Hepatocyte (in vitro differentiated cells): ENCODE results near the gene FCER2. TPM values are rescaled to one million over a fixed set of nuclear protein-coding genes. Genes with fewer than 3 reads are reported as not detected.

ENCODE experiments used
- DNase-seq: peaks from one replicate; pipeline ENCODE4 v3.0.0-alpha.2; 2016; ENCODE audit warnings: low spot score
- H2AFZ ChIP-seq: fragments of 200-600 bp; sonication (generic); 2 replicates; pipeline ENCODE4 v1.6.0; 2016; ENCODE audit warnings: antibody characterized with exemption, mild to moderate bottlenecking
- H3K27ac ChIP-seq: fragments of 200-600 bp; sonication (generic); 2 replicates; pipeline ENCODE4 v1.5.1; 2016; ENCODE audit warnings: mild to moderate bottlenecking
- H3K27me3 ChIP-seq: fragments of 200-600 bp; sonication (generic); 2 replicates; pipeline ENCODE4 v1.6.1; 2016
- H3K36me3 ChIP-seq: fragments of 200-600 bp; sonication (generic); replicated peaks from 2 replicates; pipeline ENCODE4 v1.5.1; 2016; ENCODE audit warnings: low read depth; ENCODE audit not compliant: insufficient read depth
- H3K4me1 ChIP-seq: fragments of 200-600 bp; sonication (generic); 2 replicates; pipeline ENCODE4 v1.5.1; 2016; ENCODE audit warnings: mild to moderate bottlenecking, moderate library complexity; ENCODE audit not compliant: insufficient read depth
- H3K4me2 ChIP-seq: fragments of 200-600 bp; sonication (generic); 2 replicates; pipeline ENCODE4 v1.6.0; 2016
- H3K4me3 ChIP-seq: fragments of 200-600 bp; sonication (generic); 2 replicates; pipeline ENCODE4 v1.5.1; 2016; ENCODE audit warnings: mild to moderate bottlenecking
- H3K79me2 ChIP-seq: fragments of 200-600 bp; sonication (generic); 2 replicates; pipeline ENCODE4 v1.6.0; 2017; ENCODE audit warnings: mild to moderate bottlenecking
- H3K9me2 ChIP-seq: fragments of 200-600 bp; sonication (generic); replicated peaks from 2 replicates; pipeline ENCODE4 v1.6.0; 2017; ENCODE audit warnings: mild to moderate bottlenecking; ENCODE audit not compliant: insufficient read depth
- H3K9me3 ChIP-seq: fragments of 200-600 bp; sonication (generic); 2 replicates; pipeline ENCODE4 v1.5.1; 2016; ENCODE audit warnings: low read depth, mild to moderate bottlenecking
- H4K20me1 ChIP-seq: fragments of 200-600 bp; sonication (generic); 2 replicates; pipeline ENCODE4 v1.6.0; 2016; ENCODE audit warnings: mild to moderate bottlenecking; ENCODE audit not compliant: insufficient read depth, poor library complexity, severe bottlenecking
- CTCF ChIP-seq: fragments of 200-600 bp; sonication (generic); IDR thresholded peaks from 2 replicates; pipeline ENCODE4 v1.5.1; 2016; ENCODE audit warnings: antibody characterized with exemption, mild to moderate bottlenecking; ENCODE audit not compliant: poor library complexity
- EZH2 ChIP-seq: fragments of 200-600 bp; sonication (generic); IDR thresholded peaks from 2 replicates; pipeline ENCODE4 v1.6.1; 2016; ENCODE audit warnings: antibody characterized with exemption, mild to moderate bottlenecking, borderline replicate concordance
- EZH2phosphoT487 ChIP-seq: fragments of 200-600 bp; sonication (generic); IDR thresholded peaks from one replicate; pipeline ENCODE4 v1.6.1; 2018; ENCODE audit warnings: antibody characterized with exemption, mild to moderate bottlenecking, low read depth, moderate library complexity; ENCODE audit not compliant: unreplicated experiment, severe bottlenecking
- WGBS: methylation state at CpG from one replicate; pipeline ENCODE4 v1.1.6; 2016; ENCODE audit warnings: low lambda C conversion rate; ENCODE audit errors: missing lambda C conversion rate; 5-methylcytosine and 5-hydroxymethylcytosine counted together
- polyA plus RNA-seq: library from polyadenylated mRNA; unstranded; fragments of >200 nt; fragmentation: Nextera tagmentation; extraction: Ambion mirVana; gene quantifications from 2 replicates; pipeline ENCODE4 v1.2.1, GENCODE V29; 2016
- total RNA-seq: library from RNA; depleted of rRNA; stranded (reverse); fragments of >200 nt; gene quantifications from 2 replicates; pipeline ENCODE4 v1.2.3, GENCODE V29; 2014

FCER2 gene
- total and polyA plus RNA-seq, 2 experiments from 2014 or later = not detected

- WGBS = 60% methylated on average over 12 of the region's 12 CpGs
- no peak for DNase-seq
- no peaks in the 10 kb centered on the region for H3K79me2 ChIP-seq
- H3K36me3 ChIP-seq = no peaks in the 10 kb centered on the region
- H4K20me1 ChIP-seq = no peaks in the 10 kb centered on the region
- no peak overlapping the region for H3K4me3 ChIP-seq
- H3K9me3 ChIP-seq = no peaks in the 10 kb centered on the region
- H3K9me2 ChIP-seq = no peaks in the 10 kb centered on the region
- H3K4me2 ChIP-seq = no peak overlapping the region
- no peak for TF ChIP-seq EZH2phosphoT487
- no peak for TF ChIP-seq CTCF
- no peak for TF ChIP-seq EZH2
- H2AFZ ChIP-seq = no peak overlapping the region
- H3K4me1 ChIP-seq = no peaks in the 10 kb centered on the region
- peaks cover 38% of the 10 kb centered on the region for H3K27me3 ChIP-seq
- H3K27ac ChIP-seq = no peak overlapping the region
These were observed 32.6 kb upstream of the FCER2 start for GRCh38 chr19:7734220-7735203.

GRCh38 chr19:7733376-7733775 lies 31.4 kb upstream of the FCER2 start:
- Histone ChIP-seq H3K9me2 (no peaks in the 10 kb centered on the region), H3K4me2 (no peak overlapping the region), H3K4me1 (no peaks in the 10 kb centered on the region), H3K9me3 (no peaks in the 10 kb centered on the region), H3K4me3 (no peak overlapping the region), H2AFZ (no peak overlapping the region), H4K20me1 (no peaks in the 10 kb centered on the region), H3K27ac (no peak overlapping the region), H3K36me3 (no peaks in the 10 kb centered on the region), H3K79me2 (no peaks in the 10 kb centered on the region), H3K27me3 (peaks cover 50% of the 10 kb centered on the region)
- WGBS = 74% methylated on average over 6 of the region's 6 CpGs
- TF ChIP-seq EZH2phosphoT487 = no peak
- TF ChIP-seq CTCF = no peak
- no peak for TF ChIP-seq EZH2
- no peak for DNase-seq

- H3K4me2 ChIP-seq = no peak within 1 kb of the TSS
- no peaks in the 10 kb centered on the region for H3K4me1 ChIP-seq
- WGBS = 66% methylated on average over 9 of the region's 9 CpGs
These were observed 30.1 kb upstream of the FCER2 start, which contains the start of gene CLEC4G for GRCh38 chr19:7732045-7732444. CLEC4G (minus strand) TSS chr19:7732110; CDS start chr19:7732102, 8 bp downstream.

More at GRCh38 chr19:7732045-7732444, 30.1 kb upstream of the FCER2 start, which contains the start of gene CLEC4G:
- Histone ChIP-seq H3K27ac (no peak within 1 kb of the TSS), H3K79me2 (no peaks in the 10 kb centered on the region), H2AFZ (no peak within 1 kb of the TSS), H3K4me3 (no peak within 1 kb of the TSS), H4K20me1 (no peaks in the 10 kb centered on the region), H3K9me3 (no peaks in the 10 kb centered on the region), H3K27me3 (peaks cover 58% of the 10 kb centered on the region), H3K36me3 (no peaks in the 10 kb centered on the region), H3K9me2 (no peaks in the 10 kb centered on the region)
- no peak for TF ChIP-seq EZH2phosphoT487
- no peak for TF ChIP-seq CTCF
- no peak for TF ChIP-seq EZH2
- DNase-seq = no peak
